ENCODE measurements around the gene OR5T3.

The OR5T3 gene

GRCh38 chr11:56292154-56292553, 40.1 kb downstream of the OR5T3 start, which contains the start of gene OR8H1:
TSS of gene OR8H1 (minus strand) at chr11:56292254. CDS start at chr11:56291062, 1,192 bp downstream.
- TF ChIP-seq CTCF (conservative IDR thresholded peaks at IDR 0.05; ENCODE audit: control insufficient read depth, insufficient read depth, low read depth, low read length), result no peak
- DNase-seq (ENCODE audit: low read depth), result no peak
- no peak within 1 kb of the TSS for H3K4me3 ChIP-seq (ENCODE audit: control insufficient read depth, low read depth, low read length)

- TF ChIP-seq CTCF (conservative IDR thresholded peaks at IDR 0.05; ENCODE audit: control insufficient read depth, insufficient read depth, low read depth, low read length), result no peak
- no peak overlapping the region for H3K4me3 ChIP-seq (ENCODE audit: control insufficient read depth, low read depth, low read length)
- no peak for DNase-seq (ENCODE audit: low read depth)
Measured at GRCh38 chr11:56296898-56297297, 44.8 kb downstream of the OR5T3 start.
